GM13977 (cell line): Measurements from ENCODE around the gene TBC1D20.

Experiments used
- DNase-seq: peaks from one replicate; pipeline ENCODE4 v3.0.0; 2012; ENCODE audit warnings: low spot score
- in situ Hi-C: fragments of 300-500 bp; cut with MboI; formaldehyde crosslinking; loops from one replicate; pipeline ENCODE4 v1.12.0; 2022; ENCODE audit warnings: low sequenced_read_pairs, low pct_unique_long_range_greater_than_20kb, mixed read lengths, inconsistent platforms; ENCODE audit not compliant: unreplicated experiment
- TF ChIP-seq, protein P1 (sequence below): IDR thresholded peaks from 2 replicates; pipeline ENCODE4 v1.5.1; 2012; ENCODE audit warnings: mild to moderate bottlenecking, control low read depth; ENCODE audit not compliant: insufficient read depth; ENCODE audit errors: extremely low read depth, missing control alignments

TBC1D20 gene

DNA sequence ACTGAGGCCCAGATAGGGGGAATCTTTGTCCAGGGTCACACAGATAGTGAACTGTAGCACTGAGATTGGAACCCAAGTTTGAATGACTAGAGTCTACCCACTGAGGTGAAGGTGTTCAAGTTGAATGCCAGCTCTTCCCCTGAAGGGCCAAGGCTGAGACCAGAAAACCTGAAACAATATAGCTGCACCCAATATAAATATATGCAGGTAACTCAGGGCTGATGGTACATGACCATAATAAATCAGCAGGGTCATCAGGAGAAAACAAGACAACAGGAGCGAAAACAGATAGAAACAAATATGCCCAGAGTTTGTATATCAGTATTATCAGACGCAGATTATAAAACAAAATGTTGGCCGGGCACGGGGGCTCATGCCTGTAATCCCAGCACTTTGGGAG is 58.2 kb downstream of the TBC1D20 start:
- in situ Hi-C loops, result no loop called here
- DNase-seq, result no peak
- TF ChIP-seq, protein P1, sequence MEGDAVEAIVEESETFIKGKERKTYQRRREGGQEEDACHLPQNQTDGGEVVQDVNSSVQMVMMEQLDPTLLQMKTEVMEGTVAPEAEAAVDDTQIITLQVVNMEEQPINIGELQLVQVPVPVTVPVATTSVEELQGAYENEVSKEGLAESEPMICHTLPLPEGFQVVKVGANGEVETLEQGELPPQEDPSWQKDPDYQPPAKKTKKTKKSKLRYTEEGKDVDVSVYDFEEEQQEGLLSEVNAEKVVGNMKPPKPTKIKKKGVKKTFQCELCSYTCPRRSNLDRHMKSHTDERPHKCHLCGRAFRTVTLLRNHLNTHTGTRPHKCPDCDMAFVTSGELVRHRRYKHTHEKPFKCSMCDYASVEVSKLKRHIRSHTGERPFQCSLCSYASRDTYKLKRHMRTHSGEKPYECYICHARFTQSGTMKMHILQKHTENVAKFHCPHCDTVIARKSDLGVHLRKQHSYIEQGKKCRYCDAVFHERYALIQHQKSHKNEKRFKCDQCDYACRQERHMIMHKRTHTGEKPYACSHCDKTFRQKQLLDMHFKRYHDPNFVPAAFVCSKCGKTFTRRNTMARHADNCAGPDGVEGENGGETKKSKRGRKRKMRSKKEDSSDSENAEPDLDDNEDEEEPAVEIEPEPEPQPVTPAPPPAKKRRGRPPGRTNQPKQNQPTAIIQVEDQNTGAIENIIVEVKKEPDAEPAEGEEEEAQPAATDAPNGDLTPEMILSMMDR, result no peak

DNA sequence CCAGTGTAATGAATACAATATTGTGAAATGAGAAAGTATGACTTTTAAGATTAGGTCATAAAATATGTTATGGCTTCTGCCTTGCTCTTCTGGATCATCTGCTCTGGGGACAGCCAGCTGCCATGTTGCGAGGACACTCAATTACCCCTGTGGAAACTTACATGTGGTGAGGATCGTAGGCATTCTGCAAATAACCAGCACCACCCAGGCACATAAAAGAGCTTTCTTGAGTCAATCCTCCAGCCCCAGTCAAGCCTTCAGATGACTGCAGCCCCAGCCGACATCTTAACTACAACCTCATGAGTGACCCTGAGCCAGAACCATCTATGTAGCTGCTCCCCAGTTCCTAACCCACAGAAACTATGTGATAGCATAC is 58.8 kb downstream of the TBC1D20 start:
- in situ Hi-C loops, result no loop called here
- DNase-seq, result no peak
- TF ChIP-seq, protein P1, result no peak

DNA sequence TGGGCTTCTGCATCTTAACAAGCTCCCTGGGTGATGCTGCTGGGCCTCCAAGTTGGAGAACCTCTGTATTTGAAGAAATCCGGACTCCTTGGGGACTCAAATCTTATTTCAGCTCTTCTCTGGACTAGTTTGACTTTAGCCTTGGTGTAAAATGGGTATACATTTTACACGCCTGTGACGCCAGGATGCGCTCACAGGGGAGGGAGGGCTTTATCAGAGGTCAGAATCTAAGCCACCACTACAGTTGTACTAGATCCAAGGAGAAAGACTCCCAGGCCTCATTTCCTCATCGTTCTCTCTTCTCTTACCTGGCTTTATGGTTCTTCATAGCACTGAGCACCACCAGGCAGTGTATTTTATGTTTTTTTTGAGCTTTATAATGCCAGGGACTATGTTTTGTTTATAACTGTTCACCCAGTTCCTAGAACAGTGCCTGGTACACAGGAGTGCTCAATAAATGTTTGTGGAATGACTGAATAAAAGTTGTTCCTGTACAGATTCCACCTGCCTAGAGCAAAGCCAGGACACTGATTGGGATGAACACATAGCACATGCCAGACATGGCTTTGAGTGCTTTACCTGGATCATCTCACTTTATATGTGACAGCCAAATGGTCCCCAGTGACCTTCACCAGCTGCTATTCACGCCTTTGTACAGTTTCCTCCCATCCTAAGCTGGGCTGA is 59.3 kb downstream of the TBC1D20 start:
- in situ Hi-C loops, result no loop called here
- TF ChIP-seq, protein P1, result no peak
- DNase-seq, result no peak

DNA sequence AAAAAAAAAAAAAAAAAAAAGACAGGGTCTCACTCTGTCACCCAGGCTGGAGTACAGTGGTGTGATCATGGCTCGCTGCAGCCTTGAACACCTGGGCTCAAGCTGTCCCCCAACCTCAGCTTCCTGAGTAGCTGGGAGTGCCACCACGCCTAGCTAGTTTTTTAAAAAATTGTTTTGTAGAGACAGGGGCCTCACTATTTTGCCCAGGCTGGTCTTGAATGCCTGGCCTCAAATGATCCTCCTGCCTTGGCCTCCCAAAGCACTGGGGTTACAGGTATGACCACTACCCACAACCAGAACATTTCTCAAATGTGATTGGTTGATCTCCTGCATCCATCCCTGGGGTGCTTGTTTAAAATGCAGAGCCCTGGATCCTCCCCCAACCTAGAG is 59.8 kb downstream of the TBC1D20 start:
- TF ChIP-seq, protein P1, result no peak
- no peak for DNase-seq
- in situ Hi-C loops, result no loop called here

DNA sequence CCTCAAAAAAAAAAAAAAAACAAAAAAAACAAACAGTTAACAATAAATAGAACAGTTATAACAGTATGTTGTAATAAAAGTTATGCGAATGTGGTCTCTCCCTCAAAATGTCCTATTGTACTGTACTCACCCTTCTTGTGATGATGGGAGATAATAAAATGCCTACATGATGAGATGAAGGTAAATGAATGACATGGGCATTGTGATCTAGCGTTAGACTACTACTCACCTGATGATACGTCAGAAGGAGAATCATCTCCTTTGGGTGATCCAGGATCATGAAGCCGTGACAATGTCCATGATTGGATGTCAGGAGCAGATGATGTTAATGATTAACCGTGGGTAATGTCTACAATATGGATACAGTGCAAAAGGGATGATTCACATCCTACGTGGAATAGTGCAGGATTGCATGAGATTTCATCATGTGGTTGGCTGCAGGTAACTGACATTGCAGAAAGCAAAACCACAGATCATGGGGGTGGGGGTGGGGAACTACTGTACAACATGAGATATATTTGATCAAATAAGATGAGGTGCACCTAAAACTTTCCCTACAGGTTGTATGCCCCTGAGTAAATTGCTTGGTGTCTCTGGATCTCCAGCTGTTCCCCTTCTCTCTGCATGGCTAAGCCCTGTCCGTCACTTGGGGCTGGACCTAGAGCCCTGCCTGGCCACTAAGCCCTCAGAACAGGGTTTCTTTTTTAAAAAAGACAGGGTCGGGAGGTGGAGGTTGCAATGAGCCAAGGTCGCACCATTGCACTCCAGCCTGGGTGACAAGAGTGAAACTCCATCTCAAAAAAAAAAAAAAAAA is 60.4 kb downstream of the TBC1D20 start:
- in situ Hi-C loops, result no loop called here
- TF ChIP-seq, protein P1, result no peak
- no peak for DNase-seq

DNA sequence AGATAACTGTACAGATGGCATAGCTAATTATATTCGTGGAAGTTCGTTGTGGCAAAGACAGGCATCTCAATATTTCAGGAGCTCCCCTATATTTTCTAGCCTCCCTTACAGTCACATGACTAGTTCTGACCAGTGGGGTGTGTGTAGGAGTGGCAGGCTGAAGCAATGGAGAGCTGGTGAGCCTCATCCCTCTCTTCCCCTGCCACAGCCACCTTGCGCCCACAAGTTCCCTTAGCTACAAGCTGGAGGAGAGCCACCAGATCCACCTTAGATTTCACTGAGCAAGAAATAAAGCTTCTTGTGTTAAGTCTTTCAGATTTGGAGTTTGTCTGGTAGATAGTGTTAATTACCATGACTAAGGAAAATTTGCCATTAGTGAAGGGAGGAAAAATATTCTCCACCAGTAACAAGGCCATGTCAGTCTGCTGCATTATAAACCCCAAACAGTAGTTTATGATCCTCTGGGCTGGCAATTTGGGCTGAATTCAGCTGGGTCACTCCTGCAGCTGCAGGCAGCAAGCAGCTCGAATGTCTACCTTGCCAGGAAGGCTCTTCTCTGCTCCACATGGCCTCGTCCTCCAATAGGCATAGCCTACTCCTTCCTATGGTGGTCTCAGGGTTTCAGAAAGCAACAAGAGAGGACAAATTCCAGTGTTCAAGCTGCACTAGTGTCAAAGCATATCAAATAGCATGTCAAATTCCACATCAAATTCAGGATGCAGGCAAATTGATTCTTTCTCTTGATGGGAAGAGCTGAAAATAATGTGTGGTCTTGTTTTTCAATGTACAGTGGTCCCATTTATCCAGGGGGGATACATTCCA is 61.7 kb downstream of the TBC1D20 start:
- in situ Hi-C loops, result no loop called here
- TF ChIP-seq, protein P1, result no peak
- no peak for DNase-seq
